NT2/D1 (cell line): ENCODE results near the gene AMN.
"Not testable (repeated sequence)": the region's sequence is repeated elsewhere in the genome, so short reads cannot be mapped to it uniquely, and the experiment has no call there.

Experiments
- DNase-seq: peaks from one replicate; pipeline ENCODE4 v3.0.0-alpha.2; 2011; ENCODE audit warnings: low read depth, low spot score
- H3K27me3 ChIP-seq: 2 replicates; pipeline ENCODE4 v1.6.0; 2011; ENCODE audit warnings: mild to moderate bottlenecking; ENCODE audit not compliant: insufficient read length, insufficient read depth
- H3K36me3 ChIP-seq: 2 replicates; pipeline ENCODE4 v1.6.1; 2011; ENCODE audit warnings: mild to moderate bottlenecking, low read length, mixed read lengths; ENCODE audit not compliant: insufficient read depth, insufficient read length
- H3K4me1 ChIP-seq: 2 replicates; pipeline ENCODE4 v1.5.1; 2011; ENCODE audit not compliant: insufficient read depth, insufficient read length
- H3K4me3 ChIP-seq: 2 replicates; pipeline ENCODE4 v1.5.1; 2011; ENCODE audit warnings: low read depth; ENCODE audit not compliant: insufficient read length
- H3K9ac ChIP-seq: 2 replicates; pipeline ENCODE4 v1.6.0; 2011; ENCODE audit warnings: low read depth; ENCODE audit not compliant: insufficient read length
- H3K9me3 ChIP-seq: 2 replicates; pipeline ENCODE4 v1.5.1; 2011; ENCODE audit warnings: mild to moderate bottlenecking, low read length; ENCODE audit not compliant: insufficient read depth
- SUZ12 ChIP-seq: IDR thresholded peaks from 2 replicates; pipeline ENCODE4 v1.6.1; 2011; ENCODE audit not compliant: insufficient read length, insufficient read depth; ENCODE audit errors: extremely low read depth
- YY1 ChIP-seq: IDR thresholded peaks from 2 replicates; pipeline ENCODE4 v1.6.1; 2011; ENCODE audit not compliant: insufficient read length, insufficient read depth
- ZNF274 ChIP-seq: IDR thresholded peaks from 2 replicates; pipeline ENCODE4 v1.6.1; 2011; ENCODE audit warnings: mild to moderate bottlenecking, low read depth, low read length

AMN gene

GRCh38 chr14:102923201-102923924 is 900 bp downstream of the AMN start:
- DNase-seq: no peak
- Histone ChIP-seq H3K9me3 (no peaks in the 10 kb centered on the region), H3K4me1 (peaks cover 8% of the 10 kb centered on the region), H3K4me3 (no peak overlapping the region), H3K36me3 (no peaks in the 10 kb centered on the region), H3K9ac (no peak overlapping the region), H3K27me3 (peaks cover 13% of the 10 kb centered on the region)
- TF ChIP-seq SUZ12 (no peak), YY1 (no peak), ZNF274 (no peak)

GRCh38 chr14:102923925-102924486 is 1.5 kb downstream of the AMN start:
- no peaks in the 10 kb centered on the region for H3K9me3 ChIP-seq
- H3K4me1 ChIP-seq: peaks cover 8% of the 10 kb centered on the region
- no peaks in the 10 kb centered on the region for H3K36me3 ChIP-seq
- no peak overlapping the region for H3K9ac ChIP-seq
- H3K4me3 ChIP-seq: no peak overlapping the region
- DNase-seq: no peak
- peaks cover 18% of the 10 kb centered on the region for H3K27me3 ChIP-seq
- no peak for TF ChIP-seq ZNF274
- TF ChIP-seq SUZ12: no peak
- no peak for TF ChIP-seq YY1

GRCh38 chr14:102924632-102925588 is 2.4 kb downstream of the AMN start:
- H3K9ac ChIP-seq: no peak overlapping the region
- H3K27me3 ChIP-seq: peaks cover 27% of the 10 kb centered on the region
- no peaks in the 10 kb centered on the region for H3K9me3 ChIP-seq
- no peak for TF ChIP-seq YY1
- no peak for TF ChIP-seq SUZ12
- TF ChIP-seq ZNF274: no peak
- H3K4me3 ChIP-seq: no peak overlapping the region
- H3K36me3 ChIP-seq: no peaks in the 10 kb centered on the region
- peaks cover 10% of the 10 kb centered on the region for H3K4me1 ChIP-seq
- no peak for DNase-seq

GRCh38 chr14:102925646-102926045 is 3.2 kb downstream of the AMN start:
- peaks cover 10% of the 10 kb centered on the region for H3K4me1 ChIP-seq
- H3K9me3 ChIP-seq: no peaks in the 10 kb centered on the region
- TF ChIP-seq SUZ12 (no peak), YY1 (no peak), ZNF274 (no peak)
- DNase-seq: no peak
- H3K4me3 ChIP-seq: no peak overlapping the region
- H3K27me3 ChIP-seq: peaks cover 32% of the 10 kb centered on the region
- no peak overlapping the region for H3K9ac ChIP-seq
- no peaks in the 10 kb centered on the region for H3K36me3 ChIP-seq

- Histone ChIP-seq H3K36me3 (peaks cover 2% of the 10 kb centered on the region), H3K4me1 (peaks cover 10% of the 10 kb centered on the region), H3K9ac (no peak overlapping the region), H3K27me3 (peaks cover 34% of the 10 kb centered on the region), H3K4me3 (no peak overlapping the region), H3K9me3 (no peaks in the 10 kb centered on the region)
- no peak for DNase-seq
- TF ChIP-seq YY1 (no peak), SUZ12 (no peak), ZNF274 (no peak)
These were observed 3.6 kb downstream of the AMN start for GRCh38 chr14:102926104-102926503.

- not testable (repeated sequence) for H3K36me3 ChIP-seq, H3K9ac ChIP-seq, H3K4me3 ChIP-seq, DNase-seq, H3K9me3 ChIP-seq
- Histone ChIP-seq H3K4me1 (peaks cover 10% of the 10 kb centered on the region), H3K27me3 (peaks cover 34% of the 10 kb centered on the region)
These were observed 4.4 kb downstream of the AMN start for GRCh38 chr14:102926840-102927239.

- Histone ChIP-seq H3K36me3 (peaks cover 11% of the 10 kb centered on the region), H3K4me3 (peak overlapping the region; percentile 58), H3K4me1 (peaks cover 10% of the 10 kb centered on the region), H3K9ac (peak overlapping the region; percentile 83), H3K9me3 (no peaks in the 10 kb centered on the region), H3K27me3 (peaks cover 34% of the 10 kb centered on the region)
- no peak for TF ChIP-seq SUZ12
- no peak for TF ChIP-seq YY1
- no peak for TF ChIP-seq ZNF274
- no peak for DNase-seq
These were observed 4.9 kb downstream of the AMN start for GRCh38 chr14:102927346-102927877.
